ENCODE measurements around the gene STEEP1. TPM values are rescaled to one million over a fixed set of nuclear protein-coding genes. Genes with fewer than 3 reads are reported as not detected.
A peak's percentile ranks its signal among the peaks of the same experiment; 100 is the strongest.

STEEP1 gene
- total and polyA plus RNA-seq, 7 donors = 16.8 to 30.3 (median 21.7) TPM

DNA sequence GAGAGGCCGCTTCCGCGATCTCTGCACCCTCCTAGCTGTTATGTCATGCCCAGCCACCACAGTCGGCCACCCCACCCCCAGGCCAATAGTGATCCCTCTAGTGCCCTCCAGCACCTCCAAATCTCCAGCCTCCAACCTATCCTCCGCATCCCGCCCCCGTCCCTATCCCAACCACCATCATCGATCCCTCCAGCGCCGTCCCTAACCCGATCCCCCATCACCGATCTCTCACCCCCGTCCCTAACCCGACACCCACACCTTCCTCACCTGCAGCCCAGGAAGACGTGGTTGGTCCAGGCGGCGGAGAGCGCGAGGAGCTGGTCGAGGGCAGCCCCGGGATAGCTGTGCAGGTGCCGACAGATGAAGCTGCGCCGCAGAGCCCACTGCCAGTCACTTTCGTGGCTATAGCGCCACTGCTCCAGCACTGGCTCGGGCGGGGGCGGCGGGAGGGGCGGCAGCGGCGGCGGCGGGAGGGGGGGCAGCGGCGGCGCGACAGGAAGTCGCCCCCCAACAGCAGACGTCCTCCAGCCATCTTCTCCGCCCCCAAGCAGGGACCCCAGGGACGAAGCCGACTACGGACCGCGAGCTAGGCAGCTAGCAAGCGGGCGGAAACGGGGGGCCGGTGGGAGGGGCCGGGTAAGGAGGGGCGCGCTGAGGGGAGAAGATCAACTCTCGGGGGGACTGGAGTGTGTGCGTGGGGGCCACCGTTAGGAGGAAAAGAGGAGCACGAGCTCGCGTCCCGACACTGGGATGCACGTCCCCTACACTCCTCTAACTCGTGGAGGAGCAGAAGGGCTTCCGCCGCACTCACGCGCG is 40.5 kb upstream of the STEEP1 start:
- Histone ChIP-seq H3K9me3 (no peaks in the 10 kb centered on the region), H3K27me3 (no peaks in the 10 kb centered on the region), H3K36me3 (no peaks in the 10 kb centered on the region), H3K4me1 (peaks cover 0 to 5% (median 0%) of the 10 kb centered on the region in 4 donors), H3K4me3 (peak overlapping the region; percentile 71 to 75 (median 74)), H3K27ac (peak overlapping the region; percentile 82 to 94 (median 87))
- intact Hi-C loops (cut with DNase I) = loop anchor here (2.0 to 10.0 kb wide), 4 partner anchors 29 to 249 kb away; partner anchors contain the start of gene UPF3B
- 0 to 1% methylated on average over 66 to 68 of the region's 68 CpGs for WGBS, 2 donors
- TF ChIP-seq POLR2A (IDR thresholded peaks at IDR 0.05) = no peak
- TF ChIP-seq, protein P1, sequence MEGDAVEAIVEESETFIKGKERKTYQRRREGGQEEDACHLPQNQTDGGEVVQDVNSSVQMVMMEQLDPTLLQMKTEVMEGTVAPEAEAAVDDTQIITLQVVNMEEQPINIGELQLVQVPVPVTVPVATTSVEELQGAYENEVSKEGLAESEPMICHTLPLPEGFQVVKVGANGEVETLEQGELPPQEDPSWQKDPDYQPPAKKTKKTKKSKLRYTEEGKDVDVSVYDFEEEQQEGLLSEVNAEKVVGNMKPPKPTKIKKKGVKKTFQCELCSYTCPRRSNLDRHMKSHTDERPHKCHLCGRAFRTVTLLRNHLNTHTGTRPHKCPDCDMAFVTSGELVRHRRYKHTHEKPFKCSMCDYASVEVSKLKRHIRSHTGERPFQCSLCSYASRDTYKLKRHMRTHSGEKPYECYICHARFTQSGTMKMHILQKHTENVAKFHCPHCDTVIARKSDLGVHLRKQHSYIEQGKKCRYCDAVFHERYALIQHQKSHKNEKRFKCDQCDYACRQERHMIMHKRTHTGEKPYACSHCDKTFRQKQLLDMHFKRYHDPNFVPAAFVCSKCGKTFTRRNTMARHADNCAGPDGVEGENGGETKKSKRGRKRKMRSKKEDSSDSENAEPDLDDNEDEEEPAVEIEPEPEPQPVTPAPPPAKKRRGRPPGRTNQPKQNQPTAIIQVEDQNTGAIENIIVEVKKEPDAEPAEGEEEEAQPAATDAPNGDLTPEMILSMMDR (IDR thresholded peaks at IDR 0.05) = no peak
- no peak for TF ChIP-seq EP300 (IDR thresholded peaks at IDR 0.05)
- no peak for TF ChIP-seq POLR2AphosphoS5 (IDR thresholded peaks at IDR 0.05)
- peak; percentile 72 for DNase-seq

DNA sequence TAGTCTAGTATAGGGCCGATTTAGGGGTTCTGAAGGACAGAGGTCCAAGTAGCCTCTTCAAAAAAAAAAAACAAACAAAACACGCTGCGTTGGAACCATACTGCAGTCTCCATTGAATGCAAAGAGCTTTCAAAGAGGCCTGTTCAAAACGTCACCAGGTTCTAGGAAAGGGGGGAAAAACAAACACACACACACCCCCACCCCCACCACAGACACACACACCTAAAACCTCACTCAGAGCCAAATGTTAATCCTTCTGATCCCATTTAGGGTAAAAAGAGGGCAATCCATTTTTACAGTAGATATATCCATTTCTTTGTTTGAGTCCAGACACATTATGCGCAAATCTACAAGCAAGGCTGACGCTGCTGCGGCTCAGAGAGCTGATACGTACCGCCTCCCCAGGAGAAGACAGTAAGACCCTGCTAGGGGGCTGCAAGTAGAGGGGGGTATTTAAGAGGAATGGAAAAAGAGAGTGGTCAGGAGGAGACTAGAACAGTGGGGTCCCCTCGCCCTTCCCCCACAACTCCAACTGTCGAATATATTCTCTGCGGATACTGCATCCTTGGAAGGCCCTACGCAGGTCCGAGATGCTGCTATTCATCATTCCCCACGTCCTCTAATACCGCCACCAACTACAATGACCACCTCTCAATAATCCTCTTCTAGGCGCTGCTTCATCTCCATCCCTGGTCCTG is 39.7 kb upstream of the STEEP1 start:
- Histone ChIP-seq H3K27me3 (no peaks in the 10 kb centered on the region), H3K36me3 (no peaks in the 10 kb centered on the region), H3K4me3 (peak overlapping the region; percentile 71 to 75 (median 74)), H3K27ac (peak overlapping the region; percentile 82 to 94 (median 87)), H3K4me1 (peaks cover 0 to 5% (median 0%) of the 10 kb centered on the region in 4 donors), H3K9me3 (no peaks in the 10 kb centered on the region)
- no peak for DNase-seq
- TF ChIP-seq POLR2A (IDR thresholded peaks at IDR 0.05) (no peak), EP300 (IDR thresholded peaks at IDR 0.05) (no peak), POLR2AphosphoS5 (IDR thresholded peaks at IDR 0.05) (no peak)
- TF ChIP-seq, protein P1 (IDR thresholded peaks at IDR 0.05) = no peak
- 8 to 9% methylated on average over 17 of the region's 17 CpGs for WGBS, 2 donors
- intact Hi-C loops (cut with DNase I) = loop anchor here (2.0 to 10.0 kb wide), 4 partner anchors 28 to 250 kb away; partner anchors contain the start of gene UPF3B

DNA sequence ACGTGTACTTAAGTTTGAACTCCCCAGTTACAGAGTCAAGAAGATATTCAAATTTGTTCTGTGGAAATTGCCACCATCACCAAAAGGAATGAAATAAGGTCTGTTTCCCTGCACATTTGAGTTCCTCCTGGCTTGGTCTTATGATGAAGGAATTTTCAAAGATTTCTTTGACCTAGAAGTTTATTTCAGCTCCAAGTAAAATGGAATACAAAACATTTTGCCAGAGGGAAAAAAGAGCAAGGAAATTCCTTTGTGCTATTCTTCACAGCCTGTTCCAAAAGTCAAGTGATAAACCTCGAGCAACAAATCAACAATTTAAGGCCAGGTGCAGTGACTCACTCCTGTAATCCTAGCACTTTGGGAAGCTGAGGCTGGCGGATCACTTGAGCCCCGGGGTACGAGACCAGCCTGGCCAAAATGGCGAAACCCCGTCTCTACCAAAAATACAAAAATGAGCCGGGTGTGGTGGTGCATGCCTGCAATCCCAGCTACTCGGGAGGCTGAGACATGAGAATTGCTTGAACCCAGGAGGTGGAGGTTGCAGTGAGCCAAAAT is 37.6 kb upstream of the STEEP1 start:
- H3K36me3 ChIP-seq = no peaks in the 10 kb centered on the region
- H3K4me1 ChIP-seq = peaks cover 0 to 5% (median 0%) of the 10 kb centered on the region in 4 donors
- no peaks in the 10 kb centered on the region for H3K27me3 ChIP-seq
- TF ChIP-seq POLR2AphosphoS5 (IDR thresholded peaks at IDR 0.05) = no peak
- no peaks in the 10 kb centered on the region for H3K9me3 ChIP-seq
- no peak overlapping the region for H3K27ac ChIP-seq
- no peak overlapping the region for H3K4me3 ChIP-seq
- intact Hi-C loops (cut with DNase I) = loop anchor here (10.0 kb wide), 1 partner anchor 252 kb away; the partner anchor contains the start of gene UPF3B
- no peak for DNase-seq
- WGBS, 2 donors = 80 to 89% methylated on average over 9 of the region's 9 CpGs

DNA sequence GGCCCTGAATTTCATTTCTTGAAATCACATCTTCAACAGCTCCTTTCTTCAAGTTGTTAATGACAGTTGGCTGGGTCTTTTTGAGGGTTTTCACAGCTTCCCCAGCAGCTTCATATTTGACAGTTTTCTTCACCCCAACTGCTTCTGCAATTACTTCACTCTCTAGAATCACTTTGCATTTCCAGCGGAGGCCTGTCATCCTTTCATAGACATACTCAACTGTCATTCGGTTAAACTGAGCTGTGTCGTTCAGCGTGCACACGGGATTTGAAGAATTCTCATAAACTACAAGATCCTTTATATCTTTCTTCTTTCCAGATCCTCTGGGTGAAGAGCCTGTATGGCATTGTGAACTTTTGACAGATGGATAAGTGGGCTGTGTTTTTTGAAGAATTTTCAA is 24.6 kb upstream of the STEEP1 start:
- H3K27ac ChIP-seq = no peak overlapping the region
- WGBS, 2 donors = 93 to 96% methylated on average over 5 of the region's 5 CpGs
- DNase-seq = no peak
- no peaks in the 10 kb centered on the region for H3K9me3 ChIP-seq
- TF ChIP-seq POLR2A (IDR thresholded peaks at IDR 0.05) (no peak), POLR2AphosphoS5 (IDR thresholded peaks at IDR 0.05) (no peak), EP300 (IDR thresholded peaks at IDR 0.05) (no peak)
- TF ChIP-seq, protein P1 (IDR thresholded peaks at IDR 0.05) = no peak
- H3K4me3 ChIP-seq = no peak overlapping the region
- peaks cover 0 to 26% (median 0%) of the 10 kb centered on the region in 4 donors for H3K36me3 ChIP-seq
- no peaks in the 10 kb centered on the region for H3K27me3 ChIP-seq
- intact Hi-C loops (cut with DNase I) = no loop called here
- no peaks in the 10 kb centered on the region for H3K4me1 ChIP-seq
